ENCODE data around the gene RGS9. TPM values are rescaled to one million over a fixed set of nuclear protein-coding genes. Genes with fewer than 3 reads are reported as not detected.

Gene RGS9
- 35.5 TPM for total RNA-seq

DNA sequence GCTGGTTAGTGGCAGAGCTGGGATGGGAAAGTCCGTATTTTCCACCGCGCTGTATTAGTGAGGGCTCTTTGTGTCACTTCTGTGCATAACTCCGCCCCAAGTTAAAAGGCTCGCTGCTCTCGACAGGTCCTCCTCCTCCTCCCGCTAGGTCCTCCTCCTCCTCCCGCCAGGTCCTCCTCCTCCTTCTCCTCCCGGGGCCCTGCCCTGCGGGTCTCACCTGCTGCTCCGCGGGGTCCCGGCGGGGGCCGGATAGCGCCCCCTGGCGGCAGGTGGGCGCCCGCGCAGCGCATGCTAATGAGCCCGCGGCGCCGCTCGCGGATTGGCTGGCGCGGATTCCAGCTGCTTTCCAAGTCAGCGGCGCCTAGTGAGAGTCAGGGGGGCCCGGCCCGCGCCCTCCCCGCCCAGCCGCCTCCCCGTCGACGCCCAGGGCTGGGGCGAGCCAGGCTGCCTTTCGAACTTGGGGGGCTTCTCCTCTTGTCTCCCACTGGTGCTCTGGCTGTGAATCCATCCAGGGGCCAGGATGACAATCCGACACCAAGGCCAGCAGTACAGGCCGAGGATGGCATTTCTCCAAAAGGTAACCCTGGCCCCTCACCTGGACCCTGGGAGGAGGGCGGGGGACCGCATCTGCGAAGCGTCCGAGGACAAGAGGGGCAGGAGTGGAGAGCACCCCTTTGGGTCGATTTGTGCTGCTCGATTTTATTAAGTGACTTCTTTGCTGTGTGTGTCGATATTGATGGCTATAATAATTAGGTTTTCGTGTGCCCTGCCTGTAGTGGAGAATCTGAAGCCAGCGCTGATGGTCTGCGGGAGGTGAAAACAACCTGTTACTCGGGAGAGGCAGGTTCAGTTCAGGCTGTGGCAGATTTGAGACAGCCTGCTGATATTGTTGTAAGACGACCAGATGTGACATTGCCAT lies at the start of gene RGS9:
Gene RGS9 (plus strand): TSS at position 350 of the 919 bp plus-strand sequence. CDS start 171 bp downstream, at position 521.

Small RNAs within 50 kb of the gene (small RNA-seq; reads per million reads assigned to genes)
- not detected for gene AC060771.1

Other genes with a start within 250 kb of the RGS9 start
- gene LRRC37A3, start 217.9 kb upstream of the RGS9 start, total RNA-seq = 59.5 TPM
- 89.0 TPM for gene GNA13, start 80.6 kb upstream of the RGS9 start, total RNA-seq